ENCODE data around the gene MISP.
A peak's percentile ranks its signal among the peaks of the same experiment; 100 is the strongest.
"Not testable (repeated sequence)": the region's sequence is repeated elsewhere in the genome, so short reads cannot be mapped to it uniquely, and the experiment has no call there.

MISP gene

DNA sequence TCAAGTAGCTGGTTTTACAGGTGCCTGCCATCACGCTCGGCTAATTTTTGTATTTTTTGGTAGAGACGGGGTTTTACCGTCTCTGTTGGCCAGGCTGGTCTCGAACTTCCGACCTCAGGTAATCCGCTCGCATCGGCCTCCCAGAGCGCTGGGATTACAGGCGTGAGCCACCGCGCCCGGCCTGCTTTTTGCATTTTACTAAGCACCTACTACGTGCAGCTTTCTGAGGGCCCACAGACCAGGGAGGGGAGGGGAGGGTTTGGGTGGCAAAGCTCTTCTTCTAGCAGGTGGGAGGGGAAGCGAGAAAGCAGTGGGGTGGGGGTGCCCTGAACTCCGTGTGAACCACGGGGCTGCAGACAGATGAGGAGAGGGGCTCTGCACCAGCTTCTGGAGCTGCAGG is 27.2 kb upstream of the MISP start:
- no peak for DNase-seq (ENCODE audit: low read depth)

DNA sequence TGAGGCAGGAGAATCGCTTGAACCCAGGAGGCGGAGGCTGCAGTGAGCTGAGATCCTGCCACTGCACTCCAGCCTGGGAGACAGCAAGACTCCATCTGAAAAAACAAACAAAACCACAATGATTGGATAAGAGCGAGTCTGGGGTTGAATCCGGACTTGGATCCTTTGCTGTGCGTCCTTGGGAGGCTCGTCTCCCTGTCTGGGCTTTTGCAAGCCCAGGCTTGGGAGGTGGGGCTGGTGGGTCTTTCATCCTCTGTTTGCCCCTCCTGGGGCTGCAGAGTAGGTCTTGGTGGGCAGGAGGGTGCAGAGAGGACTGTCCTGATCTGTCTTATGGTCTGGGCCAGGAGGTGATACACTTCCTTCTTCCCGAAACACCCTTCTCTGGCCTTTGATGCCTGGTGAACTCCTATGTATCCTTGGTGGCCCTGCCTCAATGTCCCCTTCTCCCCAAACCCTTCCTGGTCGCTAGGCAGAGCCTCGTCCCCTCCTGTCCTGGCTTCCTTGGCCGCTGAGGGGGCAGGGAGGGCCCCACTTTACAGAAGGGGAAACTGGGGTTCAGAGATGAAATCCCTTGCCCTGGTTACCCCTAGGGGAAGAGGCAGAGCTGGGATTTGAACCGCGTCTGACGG is 25.3 kb upstream of the MISP start:
- DNase-seq (ENCODE audit: low read depth): no peak

DNA sequence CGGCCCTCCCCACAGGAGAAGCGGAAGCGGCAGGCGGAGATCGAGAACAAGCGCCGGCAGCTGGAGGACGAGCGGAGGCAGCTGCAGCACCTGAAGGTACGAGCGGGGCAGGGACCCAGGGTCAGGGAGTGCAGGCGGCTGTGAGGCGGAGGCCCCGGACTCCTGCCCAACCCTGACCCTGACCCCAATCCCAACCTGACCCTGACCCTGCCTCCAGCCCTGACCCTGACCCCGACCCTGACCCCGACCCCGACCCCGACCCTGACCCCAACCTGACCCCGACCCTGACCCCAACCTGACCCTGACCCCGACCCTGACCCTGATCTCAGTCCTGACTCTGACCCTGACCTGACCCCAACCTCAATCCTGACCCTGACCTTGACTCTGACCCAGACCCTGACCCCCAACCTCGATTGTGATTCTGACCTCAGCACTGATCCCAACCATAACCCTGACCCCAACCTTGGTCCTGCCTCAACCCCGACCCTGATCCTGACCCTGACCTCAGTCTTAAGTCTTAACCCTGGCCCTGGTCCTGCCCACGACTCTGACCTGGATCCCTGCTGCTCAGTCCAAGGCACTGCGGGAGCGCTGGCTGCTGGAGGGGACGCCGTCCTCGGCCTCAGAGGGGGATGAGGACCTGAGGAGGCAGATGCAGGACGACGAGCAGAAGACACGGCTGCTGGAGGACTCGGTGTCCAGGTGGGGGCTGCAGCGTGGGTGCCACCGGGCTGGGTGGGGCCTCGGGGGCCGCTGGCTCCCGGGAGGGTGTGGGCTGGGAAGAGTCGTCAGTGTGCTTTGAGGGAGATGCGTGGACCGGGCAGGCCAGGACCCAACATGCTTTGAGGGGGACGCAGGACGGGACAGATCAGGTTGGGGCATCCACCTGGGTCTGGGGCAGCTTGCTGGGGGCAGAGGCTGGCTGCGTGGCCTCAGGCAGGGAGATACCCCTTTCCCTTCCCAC is 23.6 kb upstream of the MISP start:
- no peak for DNase-seq (ENCODE audit: low read depth)

DNA sequence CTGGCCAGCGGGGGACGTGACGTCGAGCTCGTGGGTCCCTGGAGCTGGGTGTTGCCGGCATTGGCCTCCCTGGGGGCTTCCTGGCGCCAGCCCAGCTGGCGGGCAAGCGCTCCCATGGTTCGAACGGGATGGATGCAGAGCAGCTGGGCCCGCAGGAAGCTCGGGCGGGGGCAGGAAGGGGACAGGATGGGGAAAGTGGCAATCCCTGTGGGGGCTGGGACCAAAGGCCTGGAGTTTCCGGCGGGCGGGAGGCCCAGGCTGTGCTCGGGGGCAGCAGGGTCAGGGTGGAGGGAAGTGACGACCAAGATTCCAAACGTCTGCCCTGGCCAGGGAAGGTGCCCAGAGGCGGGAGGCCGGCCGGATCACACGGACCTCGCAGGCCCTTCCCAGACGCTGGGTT is 22.9 kb upstream of the MISP start:
- DNase-seq (ENCODE audit: low read depth): no peak

DNA sequence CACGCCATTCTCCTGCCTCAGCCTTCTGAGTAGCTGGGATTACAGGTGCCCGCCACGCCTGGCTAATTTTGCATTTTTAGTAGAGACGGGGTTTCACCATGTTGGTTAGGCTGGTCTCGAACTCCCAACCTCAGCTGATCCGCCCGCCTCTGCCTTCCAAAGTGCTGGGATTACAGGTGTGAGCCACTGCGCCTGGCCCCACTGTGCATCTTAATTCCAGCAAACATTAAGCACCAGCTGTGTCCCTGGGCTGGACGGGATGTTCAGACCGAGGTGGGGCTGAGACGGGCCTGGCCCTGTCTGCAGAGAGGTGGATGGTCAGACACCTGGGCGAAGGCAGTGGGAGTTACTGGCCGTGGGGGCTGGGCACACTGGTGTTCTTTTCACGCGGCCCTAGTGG is 21.3 kb upstream of the MISP start:
- not testable (repeated sequence) for DNase-seq (ENCODE audit: low read depth)

DNA sequence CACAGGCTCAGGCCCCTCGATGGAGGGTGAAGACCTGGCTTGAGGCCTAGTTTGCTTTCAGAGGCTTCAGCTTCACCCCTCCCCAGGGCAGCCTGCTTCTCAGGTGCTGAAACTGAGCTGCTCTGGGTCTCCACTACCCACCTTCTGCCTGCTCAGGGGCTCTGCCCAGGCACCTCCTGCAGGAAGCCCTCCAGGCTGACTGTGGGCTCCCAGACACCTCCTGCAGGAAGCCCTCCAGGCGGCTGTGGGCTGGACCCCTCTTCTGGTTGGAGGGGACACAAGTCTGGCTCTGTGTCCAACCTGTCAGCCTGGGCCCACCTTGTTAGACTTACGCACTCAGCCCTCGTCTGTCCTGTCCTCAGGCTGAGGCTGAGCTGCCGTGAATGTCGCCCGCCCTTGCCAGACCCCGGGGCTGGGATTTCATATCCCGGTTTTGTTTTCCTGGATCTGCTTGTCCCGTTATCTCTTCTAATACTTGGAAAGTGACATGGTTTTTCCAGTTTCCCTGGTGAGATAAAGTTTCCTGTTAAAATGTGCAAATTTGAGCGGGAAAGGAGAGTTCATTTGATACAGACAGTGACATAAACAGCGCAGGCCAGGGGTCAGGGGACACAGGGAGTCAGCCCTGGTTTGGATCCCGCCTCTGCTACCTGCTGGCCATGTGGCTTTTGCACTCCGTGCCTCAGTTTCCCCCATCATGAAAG is 20.8 kb upstream of the MISP start:
- DNase-seq (ENCODE audit: low read depth): no peak

DNA sequence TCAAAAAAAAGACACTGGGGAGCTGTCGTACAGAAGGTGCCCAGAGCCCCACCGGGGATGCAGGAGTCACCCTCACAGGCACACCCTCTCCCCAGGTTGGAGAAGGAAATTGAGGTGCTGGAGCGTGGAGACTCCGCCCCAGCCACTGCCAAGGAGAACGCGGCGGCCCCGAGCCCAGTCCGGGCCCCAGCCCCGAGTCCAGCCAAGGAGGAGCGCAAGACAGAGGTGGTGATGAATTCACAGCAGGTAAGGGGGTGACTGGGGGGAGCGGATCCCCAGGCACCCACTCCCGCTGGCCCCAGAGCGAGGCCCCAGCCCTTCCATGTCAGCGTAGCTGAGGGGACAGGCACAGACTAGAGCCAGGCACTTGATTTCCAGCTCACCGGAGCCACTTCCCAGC is 19.9 kb upstream of the MISP start:
- DNase-seq (ENCODE audit: low read depth): no peak

DNA sequence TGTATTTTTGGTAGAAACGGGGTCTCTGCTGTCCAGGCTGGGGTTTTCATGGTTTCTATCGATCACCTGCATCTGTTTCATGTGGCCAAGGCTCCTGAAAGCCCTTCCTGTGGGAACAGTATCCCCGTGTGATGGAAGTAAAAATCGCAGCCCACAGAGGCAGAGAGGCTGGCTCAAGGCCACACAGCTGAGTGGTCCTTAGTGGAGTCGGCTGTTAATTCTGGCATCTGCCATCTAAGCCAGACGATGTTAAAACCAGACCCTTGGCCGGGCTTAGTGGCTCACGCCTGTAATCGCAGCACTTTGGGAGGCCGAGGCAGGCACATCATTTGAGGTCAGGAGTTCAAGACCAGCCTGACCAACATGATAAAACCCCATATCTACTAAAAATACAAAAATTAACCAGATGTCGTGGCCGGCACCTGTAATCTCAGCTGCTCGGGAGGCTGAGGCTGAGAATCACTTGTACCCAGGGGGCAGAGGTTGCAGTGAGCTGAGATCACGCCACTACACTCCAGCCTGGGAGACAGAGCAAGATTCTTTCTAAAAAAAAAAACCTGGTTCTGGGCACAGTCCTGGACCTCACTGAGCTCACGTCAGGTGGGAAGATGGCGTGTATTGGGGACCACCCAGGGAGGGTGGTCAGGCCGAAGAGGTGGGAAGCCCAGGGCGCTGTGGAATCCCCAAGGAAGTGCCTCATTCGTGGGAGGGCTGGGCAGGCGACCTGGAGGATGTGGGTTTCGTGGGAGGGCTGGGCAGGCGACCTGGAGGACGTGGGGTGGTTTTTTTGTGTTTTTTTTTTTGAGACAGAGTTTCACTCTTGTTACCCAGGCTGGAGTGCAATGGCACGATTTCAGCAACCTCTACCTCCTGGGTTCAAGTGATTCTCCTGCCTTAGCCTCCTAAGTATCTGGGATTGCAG is 18.5 kb upstream of the MISP start:
- no peak for DNase-seq (ENCODE audit: low read depth)

DNA sequence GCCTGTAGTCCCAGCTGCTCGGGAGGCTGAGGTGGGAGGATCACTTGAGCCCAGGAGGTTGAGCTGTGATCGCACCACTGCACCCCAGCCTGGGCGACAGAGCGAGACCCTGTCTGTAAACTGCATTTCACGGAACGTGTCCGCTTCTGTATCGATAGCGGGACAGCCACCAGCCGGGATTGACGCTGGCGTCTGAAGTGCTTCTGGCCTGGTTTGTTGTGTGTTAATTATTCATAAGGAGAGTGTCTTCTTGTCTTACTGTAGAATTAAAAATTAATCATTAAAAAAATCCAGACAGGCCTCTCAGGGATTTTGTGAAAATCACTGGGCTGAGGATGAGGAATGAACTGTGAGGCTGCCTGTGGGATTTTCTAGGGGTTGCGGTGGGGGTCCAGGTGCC is 16.2 kb upstream of the MISP start:
- DNase-seq (ENCODE audit: low read depth): no peak

DNA sequence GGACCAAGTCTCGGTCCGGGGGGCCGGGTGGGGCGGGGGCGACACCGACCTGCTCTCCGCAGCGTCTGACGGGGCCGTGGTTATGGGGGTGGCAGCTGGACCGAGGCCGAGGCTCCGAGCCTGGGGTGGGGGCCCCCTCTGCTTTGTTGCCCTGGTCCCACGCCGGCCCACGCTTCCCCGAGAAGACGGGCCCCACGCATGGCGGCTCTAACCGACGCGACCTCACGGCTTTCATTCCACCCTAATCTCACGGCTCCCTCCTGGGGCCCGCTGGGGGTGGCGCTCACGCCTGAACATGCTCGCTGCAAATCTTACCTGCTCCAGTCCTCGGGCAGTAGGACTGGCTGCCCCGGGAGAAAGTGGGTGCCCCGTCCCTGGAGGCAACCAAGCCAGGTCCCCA is 14.8 kb upstream of the MISP start:
- DNase-seq (ENCODE audit: low read depth): no peak

DNA sequence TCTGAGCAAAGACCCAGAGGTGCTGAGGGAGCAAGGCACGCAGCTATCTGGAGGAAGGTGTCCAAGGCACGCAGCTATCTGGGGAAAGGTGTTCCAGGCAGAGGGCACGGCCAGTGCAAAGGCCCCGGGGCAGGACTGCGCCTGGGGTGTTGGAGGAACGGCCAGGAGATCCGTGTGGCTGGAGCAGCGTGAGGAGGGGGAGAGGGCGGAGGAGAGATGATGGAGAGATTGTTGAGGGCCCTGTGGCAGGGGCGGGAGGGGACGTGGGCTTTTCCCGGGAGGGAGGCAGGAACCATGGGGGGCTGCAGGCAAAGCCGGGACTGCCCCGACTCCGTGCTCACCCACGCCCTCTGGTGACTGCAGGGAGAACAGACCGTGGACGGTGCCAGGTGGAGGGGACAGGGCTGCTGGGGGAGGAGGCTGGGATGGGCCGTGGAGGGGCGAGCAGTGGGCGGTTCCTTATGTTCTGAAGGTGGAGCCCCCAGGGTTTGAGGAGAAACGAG is 13.3 kb upstream of the MISP start:
- peak; percentile 40 for DNase-seq (ENCODE audit: low read depth)

DNA sequence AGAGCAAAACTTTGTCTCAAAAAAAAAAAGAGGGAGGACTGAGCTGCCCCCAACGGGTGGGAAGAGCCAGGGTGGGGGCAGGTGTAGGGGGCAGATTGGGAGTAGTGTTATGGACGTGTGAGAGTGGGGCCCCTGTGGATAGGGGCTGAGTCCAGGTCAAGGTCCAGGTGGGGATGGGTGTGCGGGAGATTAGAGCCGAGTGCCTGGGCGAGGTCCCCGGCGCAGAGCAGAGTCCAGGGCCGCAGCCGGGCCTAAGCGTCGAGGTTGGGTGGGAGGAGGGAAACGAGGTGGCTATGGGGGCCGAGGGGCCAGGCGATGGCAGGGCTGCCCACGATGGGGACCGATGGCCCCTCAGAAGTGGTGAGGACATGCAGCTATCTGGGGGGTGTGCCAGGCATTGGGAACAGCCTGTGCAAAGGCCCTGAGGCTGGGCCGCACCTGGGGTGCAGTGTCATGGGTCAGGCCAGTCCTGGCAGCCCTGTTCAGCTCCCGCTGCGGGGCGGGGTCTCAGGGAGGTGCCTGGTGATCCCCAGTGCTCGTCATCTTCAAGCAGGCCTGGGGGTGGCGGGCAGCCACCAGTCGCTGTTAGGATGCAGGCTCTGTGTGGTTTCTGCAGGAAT is 12.3 kb upstream of the MISP start:
- no peak for DNase-seq (ENCODE audit: low read depth)

DNA sequence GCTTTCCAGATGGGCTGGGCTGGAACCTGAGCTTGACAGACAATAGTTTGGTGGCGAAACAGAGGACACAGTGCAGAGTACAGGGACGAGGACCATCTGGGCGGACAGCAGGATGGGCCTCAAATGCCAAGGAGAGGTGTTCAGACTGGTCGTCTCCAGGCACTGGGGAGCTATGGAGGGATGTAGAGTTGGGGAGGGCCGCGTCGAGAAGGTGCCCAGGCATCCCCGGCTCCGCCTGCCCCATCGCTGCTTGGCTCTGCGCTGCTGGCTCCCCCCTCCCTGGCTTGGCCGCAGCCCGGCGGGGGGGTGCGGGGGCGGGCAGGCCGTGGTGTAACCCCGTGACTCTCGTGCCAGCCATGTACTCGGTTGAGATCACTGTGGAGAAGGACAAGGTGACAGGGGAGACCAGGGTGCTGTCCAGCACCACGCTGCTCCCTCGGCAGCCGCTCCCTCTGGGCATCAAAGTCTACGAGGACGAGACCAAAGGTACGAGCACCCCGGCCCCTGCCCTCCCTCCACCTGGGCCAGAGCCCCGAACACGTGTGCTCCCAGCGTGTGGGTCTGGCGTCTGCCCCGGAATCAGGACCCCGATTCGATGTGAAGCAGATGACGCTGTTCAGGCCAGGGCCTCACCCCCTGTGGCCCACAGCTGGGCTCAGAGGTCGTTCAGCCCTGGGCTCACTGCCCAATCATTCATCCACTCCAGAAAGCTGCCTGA is 10.8 kb upstream of the MISP start:
- DNase-seq (ENCODE audit: low read depth): no peak

DNA sequence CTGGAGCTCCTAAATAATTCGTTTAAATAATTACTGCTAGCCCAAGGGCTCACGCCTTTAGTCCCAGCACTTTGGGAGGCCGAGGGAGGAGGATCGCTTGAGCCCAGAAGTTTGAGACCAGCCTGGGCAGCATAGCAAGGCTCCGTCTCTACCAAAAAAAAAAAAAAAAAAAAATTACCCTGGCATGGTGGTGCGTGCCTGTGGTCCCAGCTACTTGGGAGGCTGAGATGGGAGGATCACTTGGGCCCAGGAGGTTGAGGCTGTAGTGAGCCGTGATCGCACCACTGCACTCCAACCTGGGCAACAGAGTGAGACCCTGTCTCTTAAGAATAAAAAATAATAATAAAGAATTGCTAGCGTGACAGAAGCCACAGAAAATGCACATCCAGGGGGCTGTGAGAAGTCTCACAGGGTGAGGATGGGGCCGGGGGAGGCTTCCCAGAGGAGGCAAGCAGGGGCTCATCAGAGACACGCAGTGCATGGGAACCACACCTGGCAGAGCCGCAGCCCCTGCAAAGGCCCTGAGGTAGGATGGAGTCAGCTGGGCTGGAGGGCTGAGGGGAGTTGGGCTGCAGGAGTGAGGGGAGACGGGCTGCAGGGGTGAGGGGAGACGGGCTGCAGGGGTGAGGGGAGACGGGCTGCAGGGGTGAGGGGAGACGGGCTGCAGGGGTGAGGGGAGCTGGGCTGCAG is 10.0 kb upstream of the MISP start:
- DNase-seq (ENCODE audit: low read depth): not testable (repeated sequence)

DNA sequence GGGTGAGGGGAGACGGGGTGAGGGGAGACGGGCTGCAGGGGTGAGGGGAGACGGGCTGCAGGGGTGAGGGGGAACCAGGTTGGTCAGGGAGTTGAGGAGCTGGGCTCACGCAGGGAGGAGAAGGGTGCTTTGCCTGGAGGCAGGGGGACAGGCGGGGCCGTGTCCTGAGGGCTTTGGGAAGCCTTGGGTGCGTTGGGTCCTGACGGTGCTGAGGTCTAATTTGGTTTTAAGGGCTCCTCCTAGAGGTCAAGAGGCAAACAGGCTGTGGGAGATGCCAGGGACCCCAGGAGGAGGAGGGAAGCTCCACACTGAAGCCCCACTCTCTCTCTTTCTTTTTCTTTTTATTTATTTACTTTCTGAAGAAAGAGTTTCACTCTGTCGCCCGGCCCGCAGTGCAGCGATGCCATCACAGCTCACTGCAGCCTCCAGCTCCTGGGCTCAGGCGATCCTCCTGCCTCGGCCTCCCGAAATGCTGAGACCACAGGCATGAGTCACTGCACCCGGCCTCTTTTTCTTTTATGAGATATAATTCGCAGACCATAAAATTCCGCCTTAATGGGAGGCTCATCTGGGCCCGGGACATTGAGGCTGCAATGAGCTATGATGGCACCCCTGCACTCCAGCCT is 9.3 kb upstream of the MISP start:
- DNase-seq (ENCODE audit: low read depth): no peak

DNA sequence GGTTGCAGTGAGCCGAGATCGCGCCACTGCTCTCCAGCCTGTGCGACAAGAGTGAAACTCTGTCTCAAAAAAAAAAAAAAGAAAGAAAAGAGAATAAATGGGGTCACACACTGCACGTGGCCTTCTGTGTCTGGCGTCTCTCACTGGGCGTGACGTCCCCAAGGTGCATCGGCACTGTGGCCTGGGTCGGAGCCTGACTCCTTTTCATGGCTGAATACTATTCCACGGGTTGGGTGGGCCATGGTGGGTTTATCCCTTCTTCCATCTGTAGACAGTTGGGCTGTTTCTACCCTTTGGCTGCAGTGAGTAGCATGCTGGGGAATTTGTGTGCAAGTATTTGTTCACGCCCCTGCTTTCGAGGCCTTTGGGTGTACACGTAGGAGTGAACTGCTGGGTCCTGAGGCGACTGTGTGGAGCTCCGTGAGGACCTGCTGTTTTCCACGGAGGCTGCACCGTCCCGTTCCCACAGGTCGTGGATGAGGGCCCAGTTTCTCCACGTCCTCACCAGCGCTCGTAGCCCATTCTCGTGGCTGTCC is 8.3 kb upstream of the MISP start:
- no peak for DNase-seq (ENCODE audit: low read depth)

DNA sequence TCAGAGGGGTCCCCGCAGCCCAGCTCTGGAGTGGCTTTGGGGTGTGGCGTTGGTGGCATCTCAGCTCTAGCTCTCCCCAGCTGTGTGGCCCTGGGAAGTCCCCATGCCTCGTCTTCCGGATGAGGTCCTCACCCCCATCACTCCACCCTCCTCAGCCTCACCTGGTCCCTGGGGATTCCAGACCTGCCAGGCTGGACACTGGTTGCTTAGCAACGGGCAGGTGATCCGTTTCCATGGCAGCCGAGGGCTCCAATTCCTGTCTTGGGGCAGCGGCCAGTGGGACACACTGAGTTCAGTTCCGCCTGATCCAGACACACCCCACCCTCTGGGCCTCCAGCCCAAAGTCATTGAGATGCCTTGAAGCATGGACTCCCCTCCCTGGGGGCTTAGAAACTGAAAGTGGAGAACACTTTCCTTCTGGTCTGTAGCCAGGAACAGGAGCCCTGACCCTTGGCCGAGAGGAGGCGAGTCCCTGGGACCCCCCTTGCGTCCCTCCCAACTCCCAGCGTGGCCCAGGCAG is 7.7 kb upstream of the MISP start:
- no peak for DNase-seq (ENCODE audit: low read depth)

DNA sequence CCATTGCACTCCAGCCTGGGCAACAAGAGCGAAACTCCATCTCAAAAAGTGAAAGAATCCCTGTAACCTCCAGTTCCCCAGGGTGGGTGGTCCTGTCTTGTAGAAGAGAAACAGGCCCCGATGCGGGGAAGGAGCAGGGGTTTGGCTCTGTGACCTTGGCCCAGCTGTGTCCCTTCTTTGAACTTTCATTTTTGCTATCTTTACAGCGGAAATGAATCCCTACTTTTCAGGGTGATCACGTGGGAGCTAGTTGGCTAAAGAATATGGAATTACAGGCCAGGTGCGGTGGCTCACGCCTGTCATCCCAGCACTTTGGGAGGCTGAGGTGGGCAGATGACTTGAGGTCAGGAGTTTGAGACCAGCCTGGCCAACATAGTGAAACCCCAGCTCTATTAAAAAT is 5.8 kb upstream of the MISP start:
- DNase-seq (ENCODE audit: low read depth): not testable (repeated sequence)
